NCI-H446 (cell line): ENCODE measurements around the gene SMAD7.

ENCODE experiments used
- DNase-seq, 2 experiments: peaks; one replicate each; lab custom pipeline; 2025; lab: John Stamatoyannopoulos, UW

Gene SMAD7

GRCh38 chr18:48986851-48987761, 36.3 kb upstream of the SMAD7 start:
- DNase-seq, result no peak

GRCh38 chr18:48985161-48985560, 34.4 kb upstream of the SMAD7 start:
- no peak for DNase-seq

- peak in 1 of 2 experiments; percentile 46 for DNase-seq
Measured at GRCh38 chr18:48983793-48984437, 33.1 kb upstream of the SMAD7 start.

GRCh38 chr18:48982266-48982665, 31.5 kb upstream of the SMAD7 start:
- no peak for DNase-seq

GRCh38 chr18:48979944-48980890, 29.5 kb upstream of the SMAD7 start:
- no peak for DNase-seq

GRCh38 chr18:48977914-48978313, 27.1 kb upstream of the SMAD7 start:
- DNase-seq, result no peak

GRCh38 chr18:48975817-48976649, 25.3 kb upstream of the SMAD7 start:
- peak in 1 of 2 experiments; percentile 15 for DNase-seq

GRCh38 chr18:48975120-48975816, 24.5 kb upstream of the SMAD7 start:
- DNase-seq, result no peak

GRCh38 chr18:48974304-48975119, 23.7 kb upstream of the SMAD7 start:
- no peak for DNase-seq

- DNase-seq, result no peak
Measured at GRCh38 chr18:48973731-48974130, 23.0 kb upstream of the SMAD7 start.

GRCh38 chr18:48968412-48969215, 17.8 kb upstream of the SMAD7 start:
- no peak for DNase-seq

GRCh38 chr18:48967545-48967944, 16.8 kb upstream of the SMAD7 start:
- DNase-seq, result no peak

- no peak for DNase-seq
Measured at GRCh38 chr18:48966523-48966922, 15.8 kb upstream of the SMAD7 start.

GRCh38 chr18:48963586-48964470, 13.1 kb upstream of the SMAD7 start:
- DNase-seq, result no peak

GRCh38 chr18:48962994-48963561, 12.3 kb upstream of the SMAD7 start:
- DNase-seq, result no peak

GRCh38 chr18:48962252-48962993, 11.7 kb upstream of the SMAD7 start:
- no peak for DNase-seq

GRCh38 chr18:48961547-48961946, 10.8 kb upstream of the SMAD7 start:
- no peak for DNase-seq
